K562 (cell line): Measurements from ENCODE around the gene BORCS8. TPM values are rescaled to one million over a fixed set of nuclear protein-coding genes. Genes with fewer than 3 reads are reported as not detected.

Source experiments
- C11orf30 ChIP-seq: fragments of 450-650 bp; IDR thresholded peaks from 2 replicates; pipeline ENCODE4 v1.6.1; 2016; ENCODE audit warnings: low read depth, mild to moderate bottlenecking
- CREB5 ChIP-seq: fragments of 250-450 bp; sonication (Bioruptor Pico); IDR thresholded peaks from 2 replicates; pipeline ENCODE4 v1.5.0; 2020; ENCODE audit warnings: mild to moderate bottlenecking
- HDAC6 ChIP-seq: IDR thresholded peaks from 2 replicates; pipeline ENCODE4 v1.6.1; 2012; ENCODE audit warnings: low read depth, mild to moderate bottlenecking, control low read depth, inconsistent platforms, low read length, moderate library complexity
- HMG20B ChIP-seq: fragments of 250-450 bp; sonication (Bioruptor Pico); IDR thresholded peaks from 2 replicates; pipeline ENCODE4 v1.5.0; 2021; ENCODE audit warnings: mild to moderate bottlenecking
- ID3 ChIP-seq, 2 experiments: fragments of 250-450 bp in 1 of 2; fragments of 450-650 bp in 1 of 2; sonication (Bioruptor Pico) in 1 of 2; IDR thresholded peaks; 2 replicates each; pipeline versions ENCODE4 v1.6.1 to v1.8.0; 2016 to 2021; ENCODE audit warnings: mild to moderate bottlenecking in 2 of 2, moderate library complexity in 2 of 2, missing compliant biosample characterization in 1 of 2, missing genetic modification characterization in 1 of 2
- MBD2 ChIP-seq: sonication (generic); IDR thresholded peaks from 2 replicates; pipeline ENCODE4 v1.6.1; 2016; ENCODE audit warnings: low read depth, borderline replicate concordance
- NR3C1 ChIP-seq: sonication (generic); formaldehyde crosslinking; IDR thresholded peaks from 2 replicates; pipeline ENCODE4 v1.8.1; 2022; ENCODE audit warnings: missing genetic modification reagents
- PHF20 ChIP-seq: fragments of 450-650 bp; IDR thresholded peaks from 2 replicates; pipeline ENCODE4 v1.6.1; 2018; ENCODE audit not compliant: partially characterized antibody
- PHF8 ChIP-seq: fragments of 200-600 bp; sonication (generic); IDR thresholded peaks from 2 replicates; pipeline ENCODE4 v1.6.1; 2012; ENCODE audit warnings: mixed run types, mild to moderate bottlenecking, inconsistent platforms, low read length, moderate library complexity, borderline replicate concordance
- SREBF2 ChIP-seq: sonication (generic); formaldehyde crosslinking; IDR thresholded peaks from 2 replicates; pipeline ENCODE4 v1.4.0; 2020; ENCODE audit warnings: mild to moderate bottlenecking, missing genetic modification reagents
- TRIM24 ChIP-seq, 2 experiments: fragments of 450-650 bp; IDR thresholded peaks; 2 replicates each; pipeline ENCODE4 v1.6.1; 2016
- YY1 ChIP-seq, 3 experiments: IDR thresholded peaks; 2 replicates each; pipeline ENCODE4 v1.6.1; 2011; ENCODE audit warnings: low read length in 2 of 3, mild to moderate bottlenecking in 2 of 3, moderate library complexity in 2 of 3, borderline replicate concordance in 1 of 3, control low read depth in 1 of 3, low read depth in 1 of 3; ENCODE audit not compliant: insufficient read depth in 3 of 3, insufficient replicate concordance in 2 of 3, control insufficient read depth in 1 of 3, insufficient read length in 1 of 3; ENCODE audit errors: extremely low read depth in 1 of 3
- ZNF740 ChIP-seq, 3 experiments: fragments of 200-800 bp in 1 of 3; sonication (Bioruptor generic) in 1 of 3; sonication (generic) in 1 of 3; formaldehyde crosslinking in 1 of 3; IDR thresholded peaks; 2 replicates each; pipeline versions ENCODE4 v1.6.1 to v1.8.0; 2016 to 2022; ENCODE audit warnings: mild to moderate bottlenecking in 2 of 3, missing compliant biosample characterization in 2 of 3, missing genetic modification characterization in 2 of 3, missing genetic modification reagents in 1 of 3
- ZNF79 ChIP-seq: fragments of 250-450 bp; sonication (Bioruptor Pico); IDR thresholded peaks from 2 replicates; pipeline ENCODE4 v1.4.0; 2020; ENCODE audit warnings: low read depth, mild to moderate bottlenecking, moderate library complexity
- ZZZ3 ChIP-seq: fragments of 450-650 bp; IDR thresholded peaks from 2 replicates; pipeline ENCODE4 v1.6.1; 2016; ENCODE audit warnings: antibody characterized with exemption, mild to moderate bottlenecking, moderate library complexity
- polyA plus RNA-seq, 8 experiments: library from polyadenylated mRNA; depleted of rRNA in 4 of 8; stranded (reverse) in 5 of 8; unstranded in 3 of 8; fragments of >200 nt; fragmentation: Nextera tagmentation in 2 of 8; fragmentation: Illumina TruSeq in 1 of 8; extraction: Ambion mirVana in 2 of 8; extraction: Trizol in 1 of 8; gene quantifications; 2 replicates each; pipeline versions ENCODE4 v1.2.1 to v1.2.3, GENCODE V29; 2011 to 2014; ENCODE audit warnings: inconsistent platforms in 1 of 8, missing spikeins in 1 of 8
- total RNA-seq, 7 experiments: library from RNA; depleted of rRNA in 6 of 7; stranded (reverse); fragments of >200 nt in 6 of 7; fragmentation: Illumina TruSeq in 2 of 7; extraction: Trizol in 2 of 7; gene quantifications; 2 replicates each; pipeline versions ENCODE4 v1.2.1 to v1.2.3, GENCODE V29; 2011 to 2021; ENCODE audit warnings: low replicate concordance in 1 of 7
- TF ChIP-seq, protein P1 (sequence below): fragments of 250-450 bp; sonication (Bioruptor Pico); IDR thresholded peaks from 2 replicates; pipeline ENCODE4 v1.4.0; 2020

BORCS8 gene
- total and polyA plus RNA-seq, 9 of the 15 experiments (the other 6 are each of a cell fraction or from before 2014, with no cell fraction given) = 4.6 to 33.6 (median 16.3) TPM

GRCh38 chr19:19138109-19138981, 53.6 kb downstream of the BORCS8 start, which contains the start of gene TMEM161A (continued):
- no peak for TF ChIP-seq ID3 (CRISPR knock-in tag; IDR thresholded peaks at IDR 0.05)
- no peak for TF ChIP-seq ID3 (tag; IDR thresholded peaks at IDR 0.05)
- TF ChIP-seq TRIM24 (IDR thresholded peaks at IDR 0.05) = peak in 1 of 2 experiments; percentile 12; a peak in 1 of 4 replicates
- peak; percentile 88 for TF ChIP-seq ZNF740 (CRISPR knock-in tag; IDR thresholded peaks at IDR 0.05)
- peak in 1 of 2 experiments; percentile 77; a peak in 1 of 4 replicates for TF ChIP-seq ZNF740 (tag; IDR thresholded peaks at IDR 0.05)
- TF ChIP-seq C11orf30 = 0 out of 2 replicates have a peak, but pooled peaks have one; percentile 10
- no peak for TF ChIP-seq HMG20B (CRISPR knock-in tag)
- no peak for TF ChIP-seq ZZZ3
- TF ChIP-seq YY1 (IDR thresholded peaks at IDR 0.05; ENCODE audit: borderline replicate concordance in 1 of 3, control insufficient read depth in 1 of 3, extremely low read depth in 1 of 3, insufficient read depth in 3 of 3, insufficient read length in 1 of 3, insufficient replicate concordance in 2 of 3, low read depth in 1 of 3, low read length in 2 of 3) = peak in 1 of 3 experiments; percentile 34
- TF ChIP-seq HDAC6 = no peak
- peak; percentile 99 for TF ChIP-seq MBD2
- TF ChIP-seq CREB5 (CRISPR knock-in tag) = no peak
- no peak for TF ChIP-seq ZNF79 (CRISPR knock-in tag)
- no peak for TF ChIP-seq NR3C1 (CRISPR knock-in tag)
- TF ChIP-seq, protein P1, sequence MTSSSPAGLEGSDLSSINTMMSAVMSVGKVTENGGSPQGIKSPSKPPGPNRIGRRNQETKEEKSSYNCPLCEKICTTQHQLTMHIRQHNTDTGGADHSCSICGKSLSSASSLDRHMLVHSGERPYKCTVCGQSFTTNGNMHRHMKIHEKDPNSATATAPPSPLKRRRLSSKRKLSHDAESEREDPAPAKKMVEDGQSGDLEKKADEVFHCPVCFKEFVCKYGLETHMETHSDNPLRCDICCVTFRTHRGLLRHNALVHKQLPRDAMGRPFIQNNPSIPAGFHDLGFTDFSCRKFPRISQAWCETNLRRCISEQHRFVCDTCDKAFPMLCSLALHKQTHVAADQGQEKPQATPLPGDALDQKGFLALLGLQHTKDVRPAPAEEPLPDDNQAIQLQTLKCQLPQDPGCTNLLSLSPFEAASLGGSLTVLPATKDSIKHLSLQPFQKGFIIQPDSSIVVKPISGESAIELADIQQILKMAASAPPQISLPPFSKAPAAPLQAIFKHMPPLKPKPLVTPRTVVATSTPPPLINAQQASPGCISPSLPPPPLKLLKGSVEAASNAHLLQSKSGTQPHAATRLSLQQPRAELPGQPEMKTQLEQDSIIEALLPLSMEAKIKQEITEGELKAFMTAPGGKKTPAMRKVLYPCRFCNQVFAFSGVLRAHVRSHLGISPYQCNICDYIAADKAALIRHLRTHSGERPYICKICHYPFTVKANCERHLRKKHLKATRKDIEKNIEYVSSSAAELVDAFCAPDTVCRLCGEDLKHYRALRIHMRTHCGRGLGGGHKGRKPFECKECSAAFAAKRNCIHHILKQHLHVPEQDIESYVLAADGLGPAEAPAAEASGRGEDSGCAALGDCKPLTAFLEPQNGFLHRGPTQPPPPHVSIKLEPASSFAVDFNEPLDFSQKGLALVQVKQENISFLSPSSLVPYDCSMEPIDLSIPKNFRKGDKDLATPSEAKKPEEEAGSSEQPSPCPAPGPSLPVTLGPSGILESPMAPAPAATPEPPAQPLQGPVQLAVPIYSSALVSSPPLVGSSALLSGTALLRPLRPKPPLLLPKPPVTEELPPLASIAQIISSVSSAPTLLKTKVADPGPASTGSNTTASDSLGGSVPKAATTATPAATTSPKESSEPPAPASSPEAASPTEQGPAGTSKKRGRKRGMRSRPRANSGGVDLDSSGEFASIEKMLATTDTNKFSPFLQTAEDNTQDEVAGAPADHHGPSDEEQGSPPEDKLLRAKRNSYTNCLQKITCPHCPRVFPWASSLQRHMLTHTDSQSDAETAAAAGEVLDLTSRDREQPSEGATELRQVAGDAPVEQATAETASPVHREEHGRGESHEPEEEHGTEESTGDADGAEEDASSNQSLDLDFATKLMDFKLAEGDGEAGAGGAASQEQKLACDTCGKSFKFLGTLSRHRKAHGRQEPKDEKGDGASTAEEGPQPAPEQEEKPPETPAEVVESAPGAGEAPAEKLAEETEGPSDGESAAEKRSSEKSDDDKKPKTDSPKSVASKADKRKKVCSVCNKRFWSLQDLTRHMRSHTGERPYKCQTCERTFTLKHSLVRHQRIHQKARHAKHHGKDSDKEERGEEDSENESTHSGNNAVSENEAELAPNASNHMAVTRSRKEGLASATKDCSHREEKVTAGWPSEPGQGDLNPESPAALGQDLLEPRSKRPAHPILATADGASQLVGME = no peak
- peak; percentile 93; the same call in 1 of the 2 replicates for TF ChIP-seq PHF8
- no peak for TF ChIP-seq SREBF2 (CRISPR knock-in tag)
- peak; percentile 53 for TF ChIP-seq PHF20
